Hypothalamus (tissue), 51 donors: ENCODE measurements around the gene NOP14.
"Not testable (repeated sequence)": the region's sequence is repeated elsewhere in the genome, so short reads cannot be mapped to it uniquely, and the experiment has no call there.

Source experiments
- DNase-seq, 51 donors: peaks; one replicate each; lab custom pipeline; 2025; lab: John Stamatoyannopoulos, UW

Gene NOP14

DNA sequence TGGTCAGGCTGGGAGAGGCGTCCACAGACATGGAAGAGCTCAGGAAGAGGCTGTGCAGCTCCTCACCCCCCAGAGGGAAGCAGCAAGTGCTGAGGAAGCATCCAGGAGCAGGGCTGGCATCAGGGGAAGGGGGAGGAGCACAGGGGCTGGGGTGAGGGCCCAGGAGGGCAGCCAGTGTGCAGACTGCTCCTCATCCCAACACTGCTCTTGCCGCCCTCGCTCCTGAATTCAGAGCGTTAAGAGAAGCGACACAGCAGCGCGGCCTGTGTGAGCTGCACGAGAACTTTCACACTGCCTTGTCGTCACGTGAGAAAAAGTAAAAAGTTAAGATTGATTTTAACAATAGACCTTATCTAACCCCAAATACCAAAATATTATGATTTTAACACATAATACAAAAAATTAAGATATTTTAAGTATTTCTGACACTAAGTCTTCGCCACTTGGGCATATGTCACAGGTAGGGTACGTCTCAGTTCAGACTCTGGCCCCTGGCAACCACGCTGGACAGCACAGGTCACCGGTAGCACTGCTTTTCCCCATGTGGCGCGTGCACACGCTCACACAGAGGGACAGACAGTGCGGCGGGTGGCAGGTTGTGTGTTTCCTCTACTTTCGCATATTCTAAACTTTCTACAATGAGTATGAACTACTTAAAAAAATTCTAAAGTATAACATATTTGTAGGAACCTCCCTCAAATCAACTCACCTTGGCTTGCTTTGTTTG, 19.7 kb downstream of the NOP14 start:
- no peak for DNase-seq

DNA sequence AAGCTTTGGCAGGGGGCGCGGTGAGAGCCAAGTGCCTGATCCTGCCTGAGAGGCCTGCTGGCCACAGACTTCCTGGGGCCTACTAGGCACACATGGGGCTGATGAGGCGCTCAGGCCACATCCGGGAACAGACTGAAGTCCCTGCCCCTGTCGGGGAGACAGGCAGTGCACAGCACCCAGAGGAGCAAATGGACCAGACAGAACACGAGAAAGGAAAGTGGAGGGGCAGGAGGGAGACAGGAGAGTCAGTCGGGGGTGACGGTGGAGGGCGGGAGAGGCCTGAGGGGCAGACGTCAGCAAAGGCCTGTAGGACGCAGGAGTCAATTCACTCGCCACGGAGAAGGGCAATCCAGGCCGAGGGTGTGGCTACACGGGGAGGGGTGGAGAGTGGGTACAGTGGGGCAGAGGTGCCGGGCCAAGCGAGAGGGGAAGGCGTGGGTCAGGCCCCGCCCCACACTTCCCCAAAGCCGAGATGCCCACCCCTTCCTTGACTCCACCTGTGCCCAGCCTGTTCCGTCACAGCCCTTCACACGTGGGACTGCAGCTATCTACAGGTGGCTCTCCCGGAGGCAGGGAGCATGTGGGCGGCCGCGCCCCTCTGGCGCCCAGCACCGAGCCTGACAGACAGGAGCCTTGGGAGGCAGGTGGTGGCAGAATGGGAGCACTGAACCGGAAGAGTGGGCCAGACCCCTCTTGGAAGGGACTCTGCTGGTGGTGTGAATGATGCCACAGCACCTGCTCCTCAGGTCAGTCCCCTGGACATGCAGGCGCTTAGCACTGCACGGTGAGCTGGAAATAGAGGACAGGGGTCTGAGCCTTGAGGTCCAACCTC, 20.5 kb downstream of the NOP14 start:
- DNase-seq, result no peak

DNA sequence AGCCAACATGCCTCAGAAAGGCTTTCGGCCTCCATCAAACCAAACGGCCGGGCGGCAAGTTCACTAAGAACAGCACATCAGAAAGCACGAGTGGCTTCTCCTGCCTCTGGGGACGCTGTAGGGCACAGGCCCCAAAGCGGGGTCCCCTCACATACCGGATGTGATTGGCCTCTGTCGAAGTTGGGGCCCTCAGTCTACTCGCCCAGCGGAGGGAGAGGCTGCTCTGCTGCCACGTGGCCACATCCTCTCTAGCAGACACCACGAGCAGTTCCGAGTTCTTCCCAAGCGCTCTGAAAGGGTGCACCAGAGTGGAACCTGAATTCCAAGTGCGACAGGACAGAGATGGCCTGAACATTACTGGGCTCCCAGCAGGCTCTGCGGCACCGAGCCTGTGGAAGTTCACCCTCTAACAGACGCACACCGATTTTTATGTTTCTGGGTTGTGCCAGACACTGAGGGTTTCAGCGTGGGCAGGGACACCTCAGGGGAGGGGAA, 21.1 kb downstream of the NOP14 start:
- no peak for DNase-seq

DNA sequence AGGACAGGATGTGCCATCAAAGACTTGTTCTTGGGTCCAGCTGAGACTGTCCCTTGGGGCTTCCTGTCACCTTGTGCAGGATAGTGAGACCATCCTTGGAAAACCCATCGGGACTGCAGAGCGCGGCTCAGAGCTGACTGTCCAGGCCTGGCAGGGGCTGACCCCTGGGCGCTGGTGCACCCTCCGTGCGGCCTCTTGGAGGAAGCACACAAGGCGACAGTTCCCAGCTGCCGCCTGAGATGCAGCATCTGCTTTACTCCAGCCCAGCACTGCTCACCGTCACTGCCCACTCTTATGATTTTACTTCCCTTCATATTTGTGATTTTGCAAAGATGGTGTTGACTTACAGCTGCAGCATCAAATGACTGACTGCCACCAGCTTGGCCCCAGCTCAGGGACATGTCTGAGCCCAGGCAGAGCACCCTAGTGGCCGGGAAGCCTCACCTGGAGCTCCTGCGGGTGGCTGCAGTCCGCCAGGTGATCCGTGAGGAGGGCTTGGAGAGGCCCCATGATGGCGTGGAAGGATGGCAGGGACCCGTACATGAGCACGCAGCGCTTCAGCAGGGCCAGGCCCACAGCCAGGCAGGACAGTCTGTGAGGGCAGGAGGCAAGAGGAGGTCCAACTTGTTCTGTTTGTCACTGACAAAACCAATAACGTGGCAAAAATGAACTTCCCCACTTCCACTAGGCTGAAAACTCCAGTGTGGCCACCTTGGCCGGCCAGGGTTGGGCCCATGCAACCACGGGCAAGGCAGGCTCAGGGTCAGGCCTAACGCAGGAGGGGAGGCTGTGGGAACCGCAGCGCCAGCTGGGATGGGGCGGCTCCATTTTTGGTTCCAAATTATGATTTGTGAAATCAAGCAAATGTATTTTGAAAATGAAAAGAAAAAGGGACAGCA, 21.8 kb downstream of the NOP14 start:
- no peak for DNase-seq

DNA sequence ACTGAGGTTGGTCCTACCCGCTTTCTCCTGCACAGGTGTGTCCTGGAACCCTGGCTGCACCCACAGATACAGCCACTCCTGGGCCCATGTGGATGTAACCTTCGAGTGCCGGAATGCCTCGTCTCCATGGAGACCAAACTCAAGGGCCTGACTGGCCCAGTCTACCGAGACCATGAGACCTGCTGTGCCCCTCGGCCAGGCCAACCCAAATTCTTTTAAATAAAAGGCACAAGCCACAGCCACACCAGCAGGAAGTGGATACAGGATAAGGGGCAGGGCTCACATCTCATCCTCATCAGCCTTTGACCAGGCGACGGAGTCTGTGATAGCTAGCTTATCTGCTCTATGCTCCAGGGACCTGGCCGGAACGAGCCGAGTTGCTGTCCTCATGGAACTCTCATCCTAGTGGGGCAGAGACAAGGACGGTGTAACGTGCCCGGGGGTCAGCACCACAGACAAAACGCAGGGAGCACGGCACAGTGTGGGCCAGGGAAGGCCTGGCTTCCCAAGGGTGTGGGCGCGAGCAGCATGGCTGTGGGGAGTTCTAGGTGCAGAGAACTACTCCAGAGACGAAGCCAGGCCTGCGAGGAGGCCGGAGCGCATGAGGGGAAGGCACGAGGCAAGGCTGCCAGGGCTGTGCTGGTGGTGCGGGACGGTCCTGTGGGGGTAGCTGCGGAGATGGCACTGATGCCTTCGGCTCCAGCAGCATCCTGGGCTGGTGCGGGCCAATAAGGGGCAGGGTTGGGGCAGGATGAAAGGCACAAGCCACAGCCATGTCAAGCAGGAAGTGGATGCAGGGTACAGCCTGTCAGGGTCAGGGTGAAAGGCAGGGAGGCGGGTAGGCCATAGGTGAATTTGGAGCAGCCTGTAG, 22.7 kb downstream of the NOP14 start:
- no peak for DNase-seq

DNA sequence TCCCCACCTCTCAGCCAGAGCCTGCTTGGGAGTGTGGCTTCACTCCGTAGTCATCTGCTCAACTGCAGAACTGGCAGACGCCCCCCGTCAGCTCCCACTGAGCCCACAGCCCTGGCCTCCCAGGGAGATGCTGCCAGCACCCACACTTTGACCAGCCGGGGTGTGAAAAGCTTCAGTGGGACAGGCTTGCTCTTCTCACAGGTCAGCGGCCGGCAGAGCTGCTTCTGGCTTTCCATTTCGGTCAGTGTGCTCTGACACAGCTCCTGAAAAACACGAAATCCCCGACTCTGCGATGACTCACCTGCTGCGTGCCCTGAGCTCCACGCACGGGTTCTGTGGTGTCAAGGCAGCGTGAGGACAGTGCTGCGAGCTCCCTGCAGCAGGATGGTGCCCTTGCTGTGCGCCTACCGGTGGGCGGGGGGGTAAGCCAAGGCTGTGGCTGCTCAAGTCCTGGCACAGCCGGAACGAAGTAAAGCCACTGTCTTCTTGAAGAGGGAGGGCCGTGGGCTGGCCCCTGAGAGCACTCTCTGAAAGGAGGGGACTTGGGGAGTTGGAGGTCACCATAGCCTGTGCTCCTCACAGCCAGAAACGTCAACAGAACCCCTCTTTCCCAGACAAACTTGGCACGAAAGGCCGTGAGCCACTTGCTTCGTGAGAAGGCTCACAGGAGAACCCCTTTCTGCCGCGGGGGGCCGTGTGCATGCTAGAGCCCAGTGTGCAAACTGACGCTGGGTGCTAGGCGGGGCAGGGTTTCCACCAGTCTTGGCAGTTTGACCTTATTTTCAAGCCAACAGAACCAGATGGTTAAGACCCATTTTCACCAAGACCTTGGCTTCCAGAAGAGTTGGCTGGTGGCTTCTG, 23.6 kb downstream of the NOP14 start:
- DNase-seq, result peak in 1 of 51 donors; percentile 57

DNA sequence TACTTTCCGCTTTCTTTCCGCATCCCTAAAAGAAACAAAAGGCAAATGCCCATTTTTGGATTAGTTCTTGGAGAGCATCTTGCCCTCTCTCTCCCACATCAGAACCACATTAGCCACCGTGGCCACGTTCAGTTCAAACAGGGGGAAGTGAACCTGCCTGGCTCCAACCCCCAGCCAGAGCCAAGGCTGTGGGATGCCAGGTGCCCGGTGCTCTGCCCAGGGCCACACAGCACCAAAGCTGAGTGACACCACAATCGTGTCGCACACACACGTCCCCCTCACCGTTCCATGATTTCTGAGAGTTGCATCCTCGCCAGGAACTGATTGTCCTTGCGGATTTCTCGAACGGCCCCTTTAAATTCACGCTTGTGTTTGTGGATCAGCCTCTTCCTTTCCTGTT, 24.3 kb downstream of the NOP14 start:
- DNase-seq, result no peak

DNA sequence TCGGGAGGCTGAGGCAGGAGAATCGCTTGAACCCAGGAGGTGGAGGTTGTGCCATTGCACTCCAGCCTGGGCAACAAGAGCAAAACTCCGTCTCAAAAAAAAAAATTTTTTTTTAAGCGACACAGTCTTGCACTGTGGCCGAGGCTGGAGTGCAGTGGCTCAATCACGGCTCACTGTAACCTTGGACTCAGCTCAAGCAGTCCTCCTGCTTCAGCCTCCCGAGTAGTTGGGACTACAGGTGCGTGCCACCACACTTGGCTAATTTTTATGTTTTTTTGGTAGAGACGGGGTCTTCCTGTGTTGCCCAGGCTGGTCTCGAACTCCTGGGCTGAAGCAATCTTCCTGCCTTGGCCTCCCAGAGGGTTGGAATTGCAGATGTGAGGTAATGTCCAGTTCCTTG, 24.8 kb downstream of the NOP14 start:
- DNase-seq, result not testable (repeated sequence)

DNA sequence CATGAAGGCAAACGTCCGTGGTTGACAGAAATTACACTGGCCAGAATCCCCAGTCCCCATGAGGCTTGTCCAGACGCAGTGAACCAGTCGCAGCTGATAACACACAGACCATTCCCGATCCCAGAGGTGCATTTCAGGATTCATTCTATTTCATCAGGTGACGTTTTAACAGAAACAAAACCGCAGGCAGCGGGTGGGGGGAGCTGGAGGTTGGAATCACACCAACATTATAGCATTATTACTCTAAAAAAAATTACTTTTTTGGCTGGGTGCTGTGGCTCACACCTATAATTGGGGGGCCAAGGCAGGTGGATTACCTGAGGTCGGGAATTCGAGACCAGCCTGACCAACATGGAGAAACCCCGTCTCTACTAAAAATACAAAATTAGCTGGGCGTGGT, 25.2 kb downstream of the NOP14 start:
- DNase-seq, result no peak

DNA sequence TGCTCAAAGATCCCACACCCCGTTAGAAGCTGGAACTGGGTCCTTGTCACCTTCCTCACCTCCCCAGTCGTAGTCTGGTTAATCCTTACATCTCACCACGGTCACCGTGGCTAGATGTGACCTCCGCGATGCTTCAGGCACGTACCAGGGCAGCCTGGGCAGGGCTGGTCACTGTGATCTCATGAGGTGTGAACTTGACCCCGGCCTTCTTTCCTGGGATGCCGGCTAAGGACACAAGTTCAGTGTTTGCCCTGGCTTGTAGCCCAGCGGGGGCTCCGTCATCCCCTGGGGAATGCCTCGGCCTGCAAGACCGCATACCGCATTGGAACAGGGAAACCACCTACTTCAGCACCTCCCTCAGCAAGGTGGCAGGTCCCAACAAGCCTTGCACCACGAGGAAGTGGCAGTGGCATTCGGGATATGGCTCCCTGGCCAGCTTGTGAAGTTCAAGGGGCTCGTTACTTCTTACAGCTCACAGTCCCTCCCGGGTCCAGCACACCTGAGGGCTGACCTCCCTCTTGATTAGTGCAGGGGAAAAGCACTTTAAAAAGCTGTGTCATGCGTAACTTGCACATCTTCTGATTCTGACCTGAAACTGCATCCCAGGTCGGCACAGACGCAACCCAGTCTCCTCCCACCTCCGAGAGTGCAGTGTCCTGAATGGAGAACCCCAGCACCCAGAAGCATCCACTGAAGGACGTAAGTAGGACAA, 25.9 kb downstream of the NOP14 start:
- no peak for DNase-seq

DNA sequence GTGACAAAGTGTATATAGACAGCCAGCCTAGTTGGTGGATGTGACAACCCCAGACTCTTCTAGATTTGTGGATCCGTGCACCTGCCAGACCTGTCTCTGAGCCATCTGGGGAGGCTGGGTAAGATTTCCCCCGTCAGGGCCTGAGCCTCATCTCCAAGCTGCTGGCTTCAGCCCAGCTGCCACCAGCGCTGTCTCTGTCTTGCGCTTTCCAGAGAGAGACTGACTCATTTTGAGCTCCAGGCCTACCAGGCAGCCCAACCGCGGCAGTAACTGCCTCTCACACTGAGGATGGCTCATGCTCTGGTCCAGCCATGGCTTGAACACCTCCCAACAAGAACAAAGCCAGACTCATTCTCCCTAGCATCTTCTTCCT, 26.4 kb downstream of the NOP14 start:
- peak in 1 of 51 donors; percentile 68 for DNase-seq

DNA sequence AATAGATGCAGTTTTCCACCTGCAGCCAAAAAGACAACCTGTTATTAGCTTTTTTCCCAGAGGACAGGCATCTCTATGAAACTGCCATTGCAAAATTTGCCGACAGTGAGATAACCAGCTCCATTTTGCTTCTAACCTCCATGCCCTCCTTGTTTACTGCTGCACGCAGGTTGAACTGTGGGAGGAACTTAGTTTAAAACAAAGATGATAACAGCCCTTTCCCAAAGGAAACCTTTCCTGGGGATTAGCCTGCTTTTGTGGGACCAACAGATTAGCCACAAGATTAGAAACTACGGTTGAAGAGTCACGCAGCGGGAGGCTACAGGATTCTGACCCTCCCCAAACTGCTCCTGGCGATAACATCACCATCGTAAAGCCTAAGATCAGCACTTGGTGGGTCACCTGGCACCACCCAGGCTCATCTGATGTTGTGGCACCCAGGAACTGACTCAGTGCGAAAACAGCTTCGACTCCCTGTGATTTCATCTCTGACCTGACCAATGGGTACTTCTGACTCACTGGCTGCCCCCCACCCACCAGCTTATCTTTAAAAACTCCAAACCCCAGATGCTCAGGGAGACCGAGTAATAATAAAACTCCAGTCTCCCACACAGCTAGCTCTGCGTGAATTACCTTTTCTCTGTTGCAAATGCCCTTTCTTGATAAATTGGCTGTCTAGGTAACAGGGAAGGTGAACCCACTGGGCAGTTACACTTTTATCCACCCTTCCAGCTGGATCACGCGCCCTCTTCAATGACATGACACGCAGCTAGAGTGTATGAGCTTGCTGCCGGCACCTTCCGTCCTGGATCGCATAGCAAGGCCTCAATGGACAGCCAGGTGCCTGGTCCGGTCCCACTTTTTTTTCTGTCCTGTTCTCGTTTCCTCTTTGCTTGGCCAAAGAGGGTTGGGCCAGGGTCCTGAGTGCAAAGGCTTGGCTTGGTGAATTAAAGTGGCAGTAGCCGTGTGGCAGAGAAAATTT, 27.2 kb downstream of the NOP14 start:
- peak in 1 of 51 donors; percentile 27 for DNase-seq

DNA sequence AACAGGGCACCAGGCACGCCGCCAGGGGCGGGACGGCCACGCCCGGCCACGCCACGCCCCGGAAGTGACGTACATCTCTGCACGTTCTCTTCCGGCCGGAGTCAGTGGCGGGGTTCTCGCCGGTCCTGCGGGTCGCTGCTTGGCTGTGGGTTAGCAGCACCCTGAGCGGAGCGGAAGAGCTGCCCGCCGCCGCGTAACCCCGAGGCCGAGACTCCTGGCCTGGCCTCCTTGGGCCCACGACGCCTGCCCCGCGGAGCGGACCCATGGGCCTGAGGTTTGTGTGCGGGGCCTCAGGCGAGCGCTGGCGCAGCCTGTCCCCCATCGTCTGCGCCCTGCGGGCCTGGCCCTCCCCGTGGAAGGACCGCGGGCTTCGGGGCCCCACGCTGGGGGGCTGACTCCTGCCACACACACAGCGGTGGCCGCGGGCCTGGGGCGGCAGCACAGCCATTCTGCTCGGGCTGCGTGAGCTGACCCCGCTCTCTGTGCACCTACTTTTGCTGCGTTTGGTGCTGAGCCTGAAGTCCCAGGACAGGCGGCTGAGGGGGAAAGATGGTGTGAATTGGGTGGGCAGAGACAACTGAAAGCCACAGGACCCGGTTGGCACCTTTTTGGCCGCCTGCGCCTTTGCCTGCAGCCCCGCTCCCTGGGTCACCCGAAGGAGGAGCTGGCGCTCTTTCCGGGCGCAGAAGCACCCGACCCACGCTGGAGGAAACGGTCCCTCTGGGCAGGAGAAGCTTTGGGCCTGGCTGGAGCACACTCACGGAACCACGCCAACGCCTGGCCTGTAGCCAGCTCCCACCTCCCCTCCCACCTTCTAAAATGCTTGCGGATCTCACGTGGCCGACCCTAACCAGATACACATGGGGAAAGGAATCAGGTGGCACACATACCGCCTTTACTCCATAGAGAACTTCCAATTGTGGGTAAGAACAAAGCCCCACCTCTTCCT, 28.1 kb downstream of the NOP14 start:
- DNase-seq, result peak in 50 of 51 donors; percentile 35 to 93 (median 78)

DNA sequence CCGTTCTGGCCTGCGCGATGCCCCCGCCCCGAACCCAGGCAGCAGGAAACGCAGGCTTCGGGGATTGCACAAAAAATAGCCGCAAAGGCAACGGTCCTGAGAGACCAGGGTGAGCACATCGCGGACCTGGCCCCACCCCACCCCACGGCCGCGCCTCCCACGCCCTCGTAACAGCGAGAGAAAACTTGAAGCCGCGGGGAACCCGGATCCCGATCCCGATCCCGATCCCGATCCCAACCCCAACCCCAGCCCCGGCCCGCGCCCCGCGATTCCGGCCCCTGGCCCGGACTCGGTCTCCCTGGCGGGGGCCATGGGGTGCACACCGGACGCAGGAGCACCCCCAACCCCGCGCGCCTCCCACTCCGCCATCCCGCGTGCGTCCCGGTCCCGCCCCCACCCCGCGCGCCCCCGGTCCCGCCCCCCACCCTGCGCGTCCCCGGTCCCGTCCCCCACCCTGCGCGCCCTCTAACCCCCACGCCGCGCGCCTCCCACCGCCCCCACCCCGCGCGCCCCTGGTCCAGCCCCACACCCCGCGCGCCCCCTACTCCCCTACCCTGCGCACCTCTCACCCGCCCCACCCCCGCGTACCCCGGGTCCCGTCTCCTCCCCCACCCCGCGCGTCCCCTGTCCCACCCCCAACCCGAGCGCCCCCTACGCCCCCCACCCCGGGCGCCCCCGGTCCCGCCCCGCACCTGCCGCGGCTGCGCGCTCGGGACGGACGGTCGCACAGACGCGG, 29.0 kb downstream of the NOP14 start:
- DNase-seq, result peak in 3 of 51 donors; percentile 32 to 58 (median 48)

DNA sequence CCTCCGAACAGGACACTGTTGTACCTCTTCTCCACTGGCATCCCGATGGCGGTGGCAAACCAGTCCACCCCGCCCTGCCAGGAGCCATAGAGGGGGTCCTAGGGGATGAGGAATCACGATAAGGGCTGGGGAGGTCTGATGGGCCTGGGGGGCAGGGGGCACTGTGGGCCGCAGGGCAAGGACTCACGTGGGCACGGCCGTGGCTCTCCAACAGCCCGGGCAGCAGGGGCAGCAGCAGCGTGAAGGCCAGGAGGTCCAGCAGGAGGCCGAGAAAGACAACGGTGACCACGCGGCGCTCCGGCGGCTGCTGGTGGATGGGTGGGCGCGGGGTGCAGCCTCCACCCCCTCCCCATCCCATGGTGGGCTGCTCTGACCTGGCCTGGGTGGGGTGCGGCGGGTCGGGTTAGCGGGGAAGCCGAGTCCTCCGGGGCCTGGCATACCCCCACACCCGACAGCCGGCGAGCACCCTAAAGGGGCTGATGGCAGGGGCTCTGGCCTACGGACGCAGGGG, 29.6 kb downstream of the NOP14 start:
- DNase-seq, result no peak
